ENCODE data around the gene CDC45.

The CDC45 gene

GRCh38 chr22:19566279-19567156 lies 86.8 kb downstream of the CDC45 start:
- no peak for TF ChIP-seq CTCF (IDR thresholded peaks at IDR 0.05; ENCODE audit: low read depth, low read length, missing control alignments)
- Histone ChIP-seq H3K36me3 (replicated peaks) (no peaks in the 10 kb centered on the region), H3K4me3 (ENCODE audit: low read depth, low read length) (no peak overlapping the region), H3K27ac (no peak overlapping the region), H3K27me3 (replicated peaks) (no peaks in the 10 kb centered on the region)
- in situ Hi-C loops (cut with HindIII; ENCODE audit: low pct_ligation_motif_present, low sequenced_read_pairs): no loop called here
- DNase-seq: no peak

- H3K27me3 ChIP-seq (replicated peaks): no peaks in the 10 kb centered on the region
- H3K27ac ChIP-seq: no peak overlapping the region
- no peaks in the 10 kb centered on the region for H3K36me3 ChIP-seq (replicated peaks)
- no peak overlapping the region for H3K4me3 ChIP-seq (ENCODE audit: low read depth, low read length)
- in situ Hi-C loops (cut with HindIII; ENCODE audit: low pct_ligation_motif_present, low sequenced_read_pairs): no loop called here
- TF ChIP-seq CTCF (IDR thresholded peaks at IDR 0.05; ENCODE audit: low read depth, low read length, missing control alignments): no peak
- DNase-seq: no peak
These were observed 87.7 kb downstream of the CDC45 start for GRCh38 chr22:19567157-19568009.

DNA sequence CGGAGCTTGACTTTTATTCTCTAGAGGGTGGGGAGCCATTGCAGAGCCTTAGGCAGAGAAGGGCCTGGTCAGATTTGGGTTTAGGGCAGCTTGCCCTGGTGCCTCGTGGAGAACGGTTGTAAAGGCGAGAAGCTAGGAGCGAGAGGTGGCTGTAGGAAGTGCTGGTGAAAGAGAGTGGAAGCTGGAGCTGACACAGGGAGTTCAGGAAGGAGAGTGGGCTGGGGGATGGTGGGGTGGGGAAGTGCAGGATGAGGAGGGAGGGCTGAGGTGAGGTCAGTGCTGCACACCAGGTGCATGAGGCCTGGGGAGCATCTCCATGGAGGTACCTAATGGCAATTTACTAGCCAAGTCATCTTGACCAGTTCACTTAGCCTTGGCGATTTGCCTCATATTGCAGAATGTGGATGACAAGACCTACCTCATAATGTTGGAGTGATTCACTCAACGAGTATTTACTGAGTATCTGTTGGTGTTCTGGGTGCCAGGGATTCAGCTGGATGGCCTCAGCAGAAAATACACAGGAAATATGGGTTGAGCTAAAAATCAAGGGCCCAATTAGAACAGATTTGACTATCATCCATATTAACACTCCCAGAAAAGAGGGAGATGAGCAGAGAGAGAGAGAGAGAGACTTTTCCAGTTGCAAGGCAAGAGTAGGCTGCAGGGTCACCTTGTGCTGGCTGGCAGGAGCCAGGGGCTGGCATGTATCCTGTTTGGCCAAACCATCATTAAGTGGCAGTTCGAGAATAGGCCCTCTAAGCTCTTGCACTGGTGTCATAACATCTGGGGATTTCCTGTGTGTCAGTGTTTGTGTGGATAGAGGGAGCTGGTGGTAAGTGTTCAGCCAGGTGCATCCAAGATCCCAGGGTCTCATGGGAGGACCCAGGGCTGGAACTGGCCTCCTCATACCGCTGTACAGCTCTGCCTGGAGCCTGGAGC lies 88.9 kb downstream of the CDC45 start:
- in situ Hi-C loops (cut with HindIII; ENCODE audit: low pct_ligation_motif_present, low sequenced_read_pairs): no loop called here
- DNase-seq: peak; percentile 82
- Histone ChIP-seq H3K36me3 (replicated peaks) (no peaks in the 10 kb centered on the region), H3K4me3 (ENCODE audit: low read depth, low read length) (no peak overlapping the region), H3K27me3 (replicated peaks) (no peaks in the 10 kb centered on the region), H3K27ac (no peak overlapping the region)
- TF ChIP-seq CTCF (IDR thresholded peaks at IDR 0.05; ENCODE audit: low read depth, low read length, missing control alignments): no peak

- no peak for DNase-seq
- no peak overlapping the region for H3K4me3 ChIP-seq (ENCODE audit: low read depth, low read length)
- TF ChIP-seq CTCF (IDR thresholded peaks at IDR 0.05; ENCODE audit: low read depth, low read length, missing control alignments): no peak
- no peaks in the 10 kb centered on the region for H3K36me3 ChIP-seq (replicated peaks)
- H3K27ac ChIP-seq: no peak overlapping the region
- H3K27me3 ChIP-seq (replicated peaks): no peaks in the 10 kb centered on the region
- in situ Hi-C loops (cut with HindIII; ENCODE audit: low pct_ligation_motif_present, low sequenced_read_pairs): no loop called here
These were observed 89.5 kb downstream of the CDC45 start for GRCh38 chr22:19569276-19569640.

DNA sequence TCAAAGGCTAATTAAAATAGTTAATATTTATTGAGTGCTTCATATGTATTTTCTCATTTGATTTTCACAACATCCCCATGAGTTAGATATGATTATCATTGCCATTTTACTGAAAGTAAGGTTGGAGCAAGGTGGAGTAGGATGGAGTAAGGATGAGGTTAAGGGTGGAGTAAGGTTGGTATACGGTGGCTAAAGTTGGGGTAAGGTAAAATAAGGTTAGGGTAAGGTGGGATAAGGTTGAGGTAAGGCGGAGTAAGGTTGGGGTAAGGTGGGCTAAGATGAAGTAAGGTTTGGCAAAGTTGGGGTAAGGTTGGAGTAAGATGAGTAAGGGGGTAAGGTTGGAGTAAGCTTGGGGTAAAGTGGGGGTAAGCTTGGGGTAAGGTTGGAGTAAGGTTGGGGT lies 90.3 kb downstream of the CDC45 start:
- no peak for TF ChIP-seq CTCF (IDR thresholded peaks at IDR 0.05; ENCODE audit: low read depth, low read length, missing control alignments)
- H3K4me3 ChIP-seq (ENCODE audit: low read depth, low read length): no peak overlapping the region
- in situ Hi-C loops (cut with HindIII; ENCODE audit: low pct_ligation_motif_present, low sequenced_read_pairs): no loop called here
- H3K36me3 ChIP-seq (replicated peaks): no peaks in the 10 kb centered on the region
- no peaks in the 10 kb centered on the region for H3K27me3 ChIP-seq (replicated peaks)
- no peak for DNase-seq
- no peak overlapping the region for H3K27ac ChIP-seq

All from brain microvascular endothelial cell (primary cell).